Measurements from ENCODE around the gene MYADM.
"Not testable (repeated sequence)": the region's sequence is repeated elsewhere in the genome, so short reads cannot be mapped to it uniquely, and the experiment has no call there.

MYADM gene

GRCh38 chr19:53868892-53869804 lies 1.5 kb downstream of the MYADM start:
- peak; percentile 80 to 87 for DNase-seq

GRCh38 chr19:53869805-53870484 lies 2.3 kb downstream of the MYADM start:
- not testable (repeated sequence) for DNase-seq

- DNase-seq = no peak
Observed at GRCh38 chr19:53870485-53870844, 2.8 kb downstream of the MYADM start.

DNA sequence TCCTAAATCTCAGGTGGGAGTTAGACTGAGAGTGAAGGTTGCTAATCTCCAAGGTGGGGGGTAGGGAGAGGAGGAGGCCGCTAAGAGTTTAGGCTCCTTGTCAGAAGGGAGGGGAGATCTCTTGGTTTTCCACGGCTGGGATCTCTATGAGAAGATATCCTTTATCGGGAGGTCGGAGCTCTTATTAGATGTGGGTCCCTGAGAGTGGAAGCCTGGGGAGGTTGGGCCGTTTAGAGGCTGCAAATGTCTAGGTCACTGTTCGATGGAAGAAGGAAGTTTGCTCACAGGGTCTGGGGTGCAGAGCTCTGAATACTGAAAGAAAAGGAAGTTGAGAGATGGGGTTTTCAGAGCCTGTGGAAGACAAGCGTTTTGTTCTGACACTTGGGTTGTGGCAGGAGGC lies 3.8 kb downstream of the MYADM start:
- DNase-seq = no peak

DNA sequence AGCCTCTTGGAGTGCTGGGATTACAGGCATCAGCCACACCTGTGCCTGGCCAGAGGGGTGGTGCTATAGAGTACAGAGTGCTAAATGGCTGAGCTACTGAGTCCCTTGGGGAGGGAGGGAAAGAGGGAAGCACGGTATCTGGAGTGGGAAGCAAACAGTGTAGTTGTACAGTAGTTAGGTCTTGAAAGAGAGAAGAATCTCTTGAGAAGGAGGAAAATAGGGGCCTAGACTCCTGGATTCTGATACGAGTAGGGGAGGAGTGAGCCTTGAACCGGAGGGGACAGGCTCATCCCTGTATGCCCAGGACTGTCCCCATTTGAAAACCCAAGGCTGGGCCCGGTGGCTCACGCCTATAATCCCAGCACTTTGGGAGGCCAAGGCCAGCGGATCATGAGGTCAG lies 5.1 kb downstream of the MYADM start:
- no peak for DNase-seq

DNA sequence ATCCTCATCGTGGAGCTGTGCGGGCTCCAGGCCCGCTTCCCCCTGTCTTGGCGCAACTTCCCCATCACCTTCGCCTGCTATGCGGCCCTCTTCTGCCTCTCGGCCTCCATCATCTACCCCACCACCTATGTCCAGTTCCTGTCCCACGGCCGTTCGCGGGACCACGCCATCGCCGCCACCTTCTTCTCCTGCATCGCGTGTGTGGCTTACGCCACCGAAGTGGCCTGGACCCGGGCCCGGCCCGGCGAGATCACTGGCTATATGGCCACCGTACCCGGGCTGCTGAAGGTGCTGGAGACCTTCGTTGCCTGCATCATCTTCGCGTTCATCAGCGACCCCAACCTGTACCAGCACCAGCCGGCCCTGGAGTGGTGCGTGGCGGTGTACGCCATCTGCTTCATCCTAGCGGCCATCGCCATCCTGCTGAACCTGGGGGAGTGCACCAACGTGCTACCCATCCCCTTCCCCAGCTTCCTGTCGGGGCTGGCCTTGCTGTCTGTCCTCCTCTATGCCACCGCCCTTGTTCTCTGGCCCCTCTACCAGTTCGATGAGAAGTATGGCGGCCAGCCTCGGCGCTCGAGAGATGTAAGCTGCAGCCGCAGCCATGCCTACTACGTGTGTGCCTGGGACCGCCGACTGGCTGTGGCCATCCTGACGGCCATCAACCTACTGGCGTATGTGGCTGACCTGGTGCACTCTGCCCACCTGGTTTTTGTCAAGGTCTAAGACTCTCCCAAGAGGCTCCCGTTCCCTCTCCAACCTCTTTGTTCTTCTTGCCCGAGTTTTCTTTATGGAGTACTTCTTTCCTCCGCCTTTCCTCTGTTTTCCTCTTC lies 6.3 kb downstream of the MYADM start:
- DNase-seq = no peak

GRCh38 chr19:53874606-53874990 lies 6.9 kb downstream of the MYADM start:
- DNase-seq = no peak

- DNase-seq = no peak
Observed at GRCh38 chr19:53875602-53876325, 8.1 kb downstream of the MYADM start.

- no peak for DNase-seq
Observed at GRCh38 chr19:53876651-53877224, 9.1 kb downstream of the MYADM start.

GRCh38 chr19:53877361-53877766 lies 9.7 kb downstream of the MYADM start:
- DNase-seq = peak in 1 of 2 donors; percentile 9

DNA sequence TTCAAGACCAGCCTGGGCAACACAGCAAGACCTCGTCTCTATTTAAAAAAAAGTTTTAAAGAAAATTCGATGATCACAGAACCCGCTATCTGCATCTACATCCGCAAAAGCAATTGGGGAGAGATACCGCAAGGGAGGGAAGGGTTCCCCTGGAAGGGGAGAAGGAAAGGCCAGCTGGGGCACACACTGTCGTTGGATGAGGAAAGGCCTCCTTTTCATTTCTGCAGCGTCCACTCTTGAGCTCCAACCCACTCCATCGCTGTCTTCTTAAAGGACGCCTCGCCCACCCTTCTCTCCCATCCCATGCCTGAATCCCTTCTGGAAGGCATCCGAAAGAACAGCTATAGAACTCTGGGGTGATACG lies 11.1 kb downstream of the MYADM start:
- no peak for DNase-seq

- DNase-seq = peak; percentile 66 to 73
Observed at GRCh38 chr19:53879140-53880081, 11.7 kb downstream of the MYADM start.

GRCh38 chr19:53880711-53881481 lies 13.2 kb downstream of the MYADM start:
- DNase-seq = no peak

GRCh38 chr19:53881482-53882390 lies 14.1 kb downstream of the MYADM start, which contains the start of gene PRKCG:
TSS of gene PRKCG (plus strand) at chr19:53882197. CDS start at chr19:53882495, 298 bp downstream.
- peak; percentile 51 to 53 for DNase-seq

- DNase-seq = no peak
Observed at GRCh38 chr19:53882391-53883050, 14.8 kb downstream of the MYADM start.

GRCh38 chr19:53883231-53883661 lies 15.6 kb downstream of the MYADM start:
- DNase-seq = peak in 1 of 2 donors; percentile 14

GRCh38 chr19:53883741-53884140 lies 16.1 kb downstream of the MYADM start:
- no peak for DNase-seq

DNA sequence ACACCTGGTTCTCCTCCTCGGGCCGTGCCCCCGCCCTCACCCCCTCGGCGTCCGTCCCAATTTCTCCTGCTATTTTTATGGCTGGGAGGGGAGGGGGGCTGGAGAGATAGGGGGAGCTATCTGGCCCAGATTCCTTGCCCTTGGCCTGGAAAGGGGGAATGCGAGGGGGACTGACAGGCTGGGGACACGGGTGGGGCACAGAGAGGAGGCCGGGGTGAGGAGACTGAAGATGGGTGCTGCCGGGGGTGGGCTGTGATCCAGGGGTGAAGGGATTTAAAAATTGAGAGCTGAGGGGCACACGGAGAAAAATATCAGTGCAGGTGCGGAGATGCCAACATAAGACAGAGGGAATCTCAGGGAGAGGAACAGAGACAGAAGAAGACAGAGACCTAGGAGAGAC lies 16.6 kb downstream of the MYADM start:
- no peak for DNase-seq
